Kidney epithelial cell (primary cell): ENCODE data around the gene KCNIP1. TPM values are rescaled to one million over a fixed set of nuclear protein-coding genes. Genes with fewer than 3 reads are reported as not detected.

Experiments used
- DNase-seq: peaks from one replicate; pipeline ENCODE4 v3.0.0-alpha.2; 2010; ENCODE audit warnings: low read depth
- H3K27me3 ChIP-seq: 2 replicates; pipeline ENCODE4 v1.6.0; 2011; ENCODE audit warnings: low read length; ENCODE audit not compliant: control insufficient read depth, insufficient read depth
- H3K36me3 ChIP-seq: 2 replicates; pipeline ENCODE4 v1.5.1; 2011; ENCODE audit warnings: low read length; ENCODE audit not compliant: control insufficient read depth, insufficient read depth
- H3K4me3 ChIP-seq: 2 replicates; pipeline ENCODE4 v1.5.1; 2011; ENCODE audit warnings: low read depth, mild to moderate bottlenecking, control low read depth, low read length
- total RNA-seq: library from RNA; depleted of rRNA; stranded (reverse); fragments of >200 nt; gene quantifications from 2 replicates; pipeline ENCODE4 v1.2.3, GENCODE V29; 2015
- TF ChIP-seq, protein P1 (sequence below): IDR thresholded peaks from 2 replicates; pipeline ENCODE4 v1.5.1; 2011; ENCODE audit warnings: mild to moderate bottlenecking, moderate library complexity, low read length, control low read depth, inconsistent platforms; ENCODE audit not compliant: insufficient read depth, poor library complexity, severe bottlenecking

KCNIP1 gene
- total RNA-seq, 1 donor from 2014 or later, result 3.4 TPM

DNA sequence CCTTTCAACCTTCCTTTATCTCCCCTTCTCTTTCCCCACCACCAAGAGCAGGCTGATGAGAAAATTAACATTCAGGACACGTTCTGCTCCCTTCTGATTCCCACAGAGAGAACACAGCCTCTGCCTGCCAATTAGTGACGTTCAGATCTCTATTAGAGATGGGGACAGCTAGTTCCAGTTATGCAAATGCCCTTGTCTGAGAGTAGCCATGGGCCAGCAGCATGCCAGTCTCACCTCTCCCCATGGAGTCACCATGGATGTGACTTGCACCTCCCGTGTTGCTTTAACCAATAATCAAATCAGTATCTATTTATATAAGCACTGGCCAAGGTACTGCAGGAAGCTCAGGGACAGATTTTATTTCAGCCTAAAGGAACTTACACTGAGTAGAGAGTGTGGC, 61.3 kb downstream of the KCNIP1 start:
- DNase-seq, result no peak
- TF ChIP-seq, protein P1, sequence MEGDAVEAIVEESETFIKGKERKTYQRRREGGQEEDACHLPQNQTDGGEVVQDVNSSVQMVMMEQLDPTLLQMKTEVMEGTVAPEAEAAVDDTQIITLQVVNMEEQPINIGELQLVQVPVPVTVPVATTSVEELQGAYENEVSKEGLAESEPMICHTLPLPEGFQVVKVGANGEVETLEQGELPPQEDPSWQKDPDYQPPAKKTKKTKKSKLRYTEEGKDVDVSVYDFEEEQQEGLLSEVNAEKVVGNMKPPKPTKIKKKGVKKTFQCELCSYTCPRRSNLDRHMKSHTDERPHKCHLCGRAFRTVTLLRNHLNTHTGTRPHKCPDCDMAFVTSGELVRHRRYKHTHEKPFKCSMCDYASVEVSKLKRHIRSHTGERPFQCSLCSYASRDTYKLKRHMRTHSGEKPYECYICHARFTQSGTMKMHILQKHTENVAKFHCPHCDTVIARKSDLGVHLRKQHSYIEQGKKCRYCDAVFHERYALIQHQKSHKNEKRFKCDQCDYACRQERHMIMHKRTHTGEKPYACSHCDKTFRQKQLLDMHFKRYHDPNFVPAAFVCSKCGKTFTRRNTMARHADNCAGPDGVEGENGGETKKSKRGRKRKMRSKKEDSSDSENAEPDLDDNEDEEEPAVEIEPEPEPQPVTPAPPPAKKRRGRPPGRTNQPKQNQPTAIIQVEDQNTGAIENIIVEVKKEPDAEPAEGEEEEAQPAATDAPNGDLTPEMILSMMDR, result no peak
- Histone ChIP-seq H3K4me3 (no peak overlapping the region), H3K27me3 (no peaks in the 10 kb centered on the region), H3K36me3 (no peaks in the 10 kb centered on the region)

DNA sequence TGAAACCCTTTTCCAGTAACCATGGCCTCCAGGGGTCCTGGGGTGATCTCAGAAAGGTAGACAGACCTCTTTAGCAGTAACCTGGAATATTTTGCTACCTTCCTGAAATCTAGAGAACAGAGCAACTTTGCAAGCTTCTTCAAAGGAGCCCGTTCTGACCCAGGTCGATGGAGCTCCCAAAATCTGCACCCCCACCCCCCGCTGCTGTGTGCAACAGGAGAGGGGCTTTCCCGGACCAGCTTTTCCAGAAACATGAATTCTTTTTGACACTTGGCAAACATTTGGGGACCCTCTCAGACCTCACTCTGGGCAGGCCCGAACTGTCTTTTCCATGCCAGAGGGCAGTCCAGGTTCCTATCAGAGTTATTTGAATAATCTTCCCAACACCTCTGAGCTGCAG, 65.3 kb downstream of the KCNIP1 start:
- no peak overlapping the region for H3K4me3 ChIP-seq
- no peaks in the 10 kb centered on the region for H3K36me3 ChIP-seq
- no peaks in the 10 kb centered on the region for H3K27me3 ChIP-seq
- TF ChIP-seq, protein P1, result no peak
- no peak for DNase-seq

DNA sequence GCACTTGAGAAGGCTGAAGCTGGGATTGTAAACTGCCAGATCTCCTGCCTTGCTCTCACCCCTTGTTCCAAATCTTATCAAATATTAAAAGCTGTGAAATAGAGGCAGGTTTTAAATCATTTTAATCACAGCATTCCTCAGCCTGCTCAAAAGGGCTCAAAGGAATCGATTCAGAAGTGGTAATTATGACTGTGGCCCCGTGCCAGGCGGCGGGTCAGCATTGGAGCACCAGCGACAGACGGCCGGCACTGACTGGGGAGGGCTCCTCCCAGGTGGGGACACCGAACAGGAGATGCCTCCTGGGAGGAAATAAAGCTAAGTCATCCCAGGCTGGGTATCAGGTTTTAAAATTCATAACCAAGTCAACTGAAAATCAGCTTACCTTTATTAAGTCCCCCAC, 66.7 kb downstream of the KCNIP1 start:
- Histone ChIP-seq H3K36me3 (no peaks in the 10 kb centered on the region), H3K4me3 (no peak overlapping the region), H3K27me3 (no peaks in the 10 kb centered on the region)
- TF ChIP-seq, protein P1, result no peak
- no peak for DNase-seq

DNA sequence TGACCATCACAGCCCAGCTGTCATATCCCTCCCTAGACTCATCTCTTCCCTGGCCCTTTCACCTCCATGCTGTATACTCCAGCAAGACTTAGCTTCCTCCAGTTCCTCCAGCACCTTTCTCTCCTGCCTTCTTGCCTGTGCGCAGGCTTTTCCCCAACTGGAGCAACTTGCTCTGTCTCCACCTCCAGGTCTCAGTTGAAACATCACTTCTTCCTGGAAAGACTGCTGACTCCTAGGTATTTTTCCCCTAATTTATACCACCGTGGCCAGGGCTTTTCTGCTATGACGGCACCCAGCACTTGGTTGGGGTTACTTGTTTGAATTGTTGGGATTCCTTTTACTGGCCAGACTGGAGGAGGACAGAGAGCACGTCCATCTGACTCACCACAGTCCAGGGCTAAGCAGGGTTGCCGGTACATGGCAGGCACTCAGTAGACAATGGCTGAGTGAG, 67.5 kb downstream of the KCNIP1 start:
- DNase-seq, result peak; percentile 96
- TF ChIP-seq, protein P1, result peak; percentile 42
- H3K27me3 ChIP-seq, result no peaks in the 10 kb centered on the region
- H3K36me3 ChIP-seq, result no peaks in the 10 kb centered on the region
- no peak overlapping the region for H3K4me3 ChIP-seq

DNA sequence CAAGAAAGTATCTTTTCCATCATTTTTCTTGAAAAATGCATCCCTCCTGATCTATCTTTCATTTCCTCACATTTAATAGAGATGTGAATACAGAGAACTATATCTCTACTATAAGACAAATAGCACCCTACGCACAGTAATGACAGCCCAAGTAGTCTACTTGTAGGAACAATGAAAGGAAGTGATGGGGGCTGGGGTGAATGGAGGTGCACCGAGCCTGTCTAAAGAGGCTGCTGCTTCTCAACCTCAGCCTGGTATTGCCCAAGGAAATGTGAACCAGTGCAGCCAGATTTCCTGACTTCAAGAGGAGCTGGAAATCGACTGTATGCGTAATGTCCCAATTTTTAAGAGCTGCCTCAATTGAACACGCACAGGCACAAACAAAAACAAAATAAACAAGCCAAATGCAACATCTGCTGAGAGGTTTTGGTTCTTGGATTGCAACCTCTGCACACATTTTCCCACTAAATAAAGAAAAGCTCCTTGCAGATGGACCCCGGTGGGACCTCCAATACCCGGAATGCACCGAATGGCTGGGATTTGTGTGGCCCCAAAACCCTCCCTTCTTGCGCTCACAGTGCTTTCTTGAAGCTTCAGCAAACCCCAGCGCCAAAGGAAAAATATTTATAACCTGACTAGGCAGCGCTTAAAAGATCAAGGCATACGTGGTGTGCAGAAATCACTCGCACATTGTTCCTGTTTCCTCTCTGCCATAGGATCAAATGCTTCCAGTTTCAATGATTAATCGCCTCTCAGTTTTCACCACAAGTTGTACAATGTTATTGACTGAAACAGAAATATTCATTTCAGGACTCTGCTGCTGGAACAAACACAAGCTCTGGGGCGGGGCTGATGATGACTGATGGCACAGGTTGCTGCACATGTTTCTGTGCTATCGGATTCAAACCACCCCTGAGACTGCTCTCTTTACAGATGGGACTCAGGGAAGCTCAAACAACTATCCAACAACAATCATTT, 68.3 kb downstream of the KCNIP1 start:
- H3K27me3 ChIP-seq, result no peaks in the 10 kb centered on the region
- DNase-seq, result peak; percentile 63
- H3K4me3 ChIP-seq, result no peak overlapping the region
- no peaks in the 10 kb centered on the region for H3K36me3 ChIP-seq
- TF ChIP-seq, protein P1, result no peak
